Mucosa of gallbladder (tissue), 1 donor: ENCODE data around the gene KCNG1. TPM values are rescaled to one million over a fixed set of nuclear protein-coding genes. Genes with fewer than 3 reads are reported as not detected.
A peak's percentile ranks its signal among the peaks of the same experiment; 100 is the strongest.
"Not testable (repeated sequence)": the region's sequence is repeated elsewhere in the genome, so short reads cannot be mapped to it uniquely, and the experiment has no call there.

Experiments used
- DNase-seq: peaks from one replicate; pipeline ENCODE4 v3.0.0-alpha.2; 2020; ENCODE audit warnings: low spot score
- total RNA-seq: library from RNA; stranded (reverse); gene quantifications from one replicate; pipeline ENCODE4 v1.2.1, GENCODE V29; 2021
- donor health status: DM: no; HTN: no; CAD: no.

Gene KCNG1
- total RNA-seq, result 9.9 TPM

- DNase-seq, result peak; percentile 67
Observed at GRCh38 chr20:51022803-51023616, at the start of gene KCNG1. KCNG1 (minus strand) TSS chr20:51023107; CDS start chr20:51010338, 12,769 bp downstream.

- DNase-seq, result no peak
Observed at GRCh38 chr20:51070621-51071020, 47.7 kb upstream of the KCNG1 start.

- peak; percentile 49 for DNase-seq
Observed at GRCh38 chr20:51067792-51068191, 44.9 kb upstream of the KCNG1 start.

- DNase-seq, result no peak
Observed at GRCh38 chr20:51065615-51066014, 42.7 kb upstream of the KCNG1 start.

GRCh38 chr20:51064137-51064536, 41.2 kb upstream of the KCNG1 start:
- no peak for DNase-seq

GRCh38 chr20:51062065-51062464, 39.2 kb upstream of the KCNG1 start:
- DNase-seq, result no peak

GRCh38 chr20:51061418-51062045, 38.6 kb upstream of the KCNG1 start:
- DNase-seq, result no peak

- DNase-seq, result no peak
Observed at GRCh38 chr20:51060301-51060700, 37.4 kb upstream of the KCNG1 start.

- no peak for DNase-seq
Observed at GRCh38 chr20:51059862-51060261, 37.0 kb upstream of the KCNG1 start.

GRCh38 chr20:51058017-51058416, 35.1 kb upstream of the KCNG1 start:
- DNase-seq, result no peak

GRCh38 chr20:51054233-51054632, 31.3 kb upstream of the KCNG1 start:
- no peak for DNase-seq

- no peak for DNase-seq
Observed at GRCh38 chr20:51050531-51051075, 27.7 kb upstream of the KCNG1 start.

- DNase-seq, result no peak
Observed at GRCh38 chr20:51046021-51046985, 23.4 kb upstream of the KCNG1 start.

- DNase-seq, result not testable (repeated sequence)
Observed at GRCh38 chr20:51045492-51045891, 22.6 kb upstream of the KCNG1 start.

- DNase-seq, result no peak
Observed at GRCh38 chr20:51044796-51045195, 21.9 kb upstream of the KCNG1 start.

- no peak for DNase-seq
Observed at GRCh38 chr20:51043811-51044210, 20.9 kb upstream of the KCNG1 start.

- no peak for DNase-seq
Observed at GRCh38 chr20:51042657-51043247, 19.8 kb upstream of the KCNG1 start.

- no peak for DNase-seq
Observed at GRCh38 chr20:51042064-51042463, 19.2 kb upstream of the KCNG1 start.

- DNase-seq, result no peak
Observed at GRCh38 chr20:51037532-51038115, 14.7 kb upstream of the KCNG1 start.

- no peak for DNase-seq
Observed at GRCh38 chr20:51036827-51037531, 14.1 kb upstream of the KCNG1 start.
